ENCODE results near the gene CYBA.

The CYBA gene

DNA sequence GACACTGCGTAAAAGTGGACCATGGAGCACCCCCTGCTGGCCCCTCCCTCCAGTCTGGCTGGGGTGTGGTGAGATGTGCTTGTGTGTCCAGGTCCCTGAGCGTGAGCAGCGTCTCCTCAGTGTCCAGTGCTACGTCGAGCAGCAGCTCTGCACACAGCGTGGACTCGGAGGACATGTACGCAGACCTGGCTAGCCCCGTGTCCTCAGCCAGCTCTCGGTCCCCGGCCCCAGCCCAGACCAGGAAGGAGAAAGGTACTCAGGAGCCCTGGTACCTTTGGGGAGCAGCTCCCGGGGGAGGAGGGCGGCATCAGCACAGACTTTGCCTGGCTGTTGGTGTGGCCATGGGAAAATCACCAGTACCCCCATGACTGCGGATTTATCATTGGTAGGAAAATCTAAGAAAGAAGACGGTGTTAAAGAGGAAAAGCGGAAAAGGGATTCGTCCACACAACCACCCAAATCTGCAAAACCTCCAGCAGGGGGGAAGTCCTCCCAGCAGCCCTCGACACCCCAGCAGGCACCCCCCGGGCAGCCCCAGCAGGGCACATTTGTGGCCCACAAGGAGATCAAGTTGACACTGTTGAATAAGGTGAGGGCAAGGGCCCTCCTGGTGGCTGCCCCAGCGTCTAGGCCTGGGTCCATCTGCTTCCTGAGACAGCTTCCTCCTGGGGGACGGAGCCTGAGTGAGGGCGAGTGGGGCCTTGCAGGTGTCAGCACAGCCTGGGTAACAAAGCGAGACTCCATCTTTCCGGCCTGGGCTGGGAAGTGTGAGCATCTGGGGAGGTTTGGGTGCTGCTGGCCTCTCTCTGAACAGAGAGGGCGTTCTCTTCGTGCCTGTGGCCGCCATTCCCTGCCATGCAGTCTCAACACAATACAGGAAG lies 23.1 kb downstream of the CYBA start:
- DNase-seq = no peak

DNA sequence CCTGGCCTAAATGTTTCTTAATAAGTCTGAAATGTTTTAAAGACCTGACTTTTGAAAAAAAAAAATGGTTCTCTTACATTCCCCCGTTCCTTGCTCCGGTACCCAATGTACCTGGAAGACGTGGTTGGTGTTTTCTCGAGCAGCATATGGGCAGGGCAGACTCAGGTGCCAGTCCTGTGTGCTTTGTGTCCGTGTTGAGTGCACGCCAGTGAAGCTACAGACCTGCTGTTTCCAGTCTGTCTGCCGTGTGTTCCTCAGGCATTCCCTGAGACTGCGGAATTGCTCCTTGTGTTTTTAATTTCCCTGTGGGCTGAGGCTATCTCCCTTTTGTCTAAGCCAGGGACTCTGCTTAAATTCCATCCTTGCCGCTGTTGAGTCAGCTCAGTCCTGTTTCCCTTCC lies 24.2 kb downstream of the CYBA start:
- no peak for DNase-seq

DNA sequence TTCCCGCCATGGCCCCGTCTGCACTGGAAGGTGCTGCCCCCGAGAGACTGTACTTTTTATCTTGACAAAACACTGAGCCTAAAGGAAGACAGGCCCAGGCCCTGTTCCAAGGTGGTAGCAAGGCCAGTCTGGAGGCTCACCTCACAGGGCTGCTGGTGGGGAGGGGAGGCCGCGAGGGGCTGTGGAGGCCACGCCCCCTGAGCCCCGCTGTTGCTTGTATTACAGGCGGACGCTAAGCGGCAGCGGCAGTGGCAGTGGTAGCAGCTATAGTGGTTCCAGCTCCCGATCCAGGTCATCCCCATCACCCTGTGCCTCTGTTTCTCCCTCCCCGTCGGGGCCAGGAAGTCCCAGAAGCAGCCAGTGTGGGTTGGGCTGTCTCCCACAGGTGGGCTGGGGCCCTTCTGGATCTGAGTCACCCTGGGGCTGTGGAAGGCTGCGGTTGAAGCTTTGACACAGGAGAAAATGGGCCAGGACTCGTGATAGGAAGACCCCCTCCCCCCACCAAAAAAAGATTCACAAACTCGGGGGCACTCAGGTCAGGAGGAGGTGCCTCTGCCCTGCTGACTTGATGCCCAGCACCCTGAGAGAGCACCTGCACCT lies 25.8 kb downstream of the CYBA start:
- no peak for DNase-seq

DNA sequence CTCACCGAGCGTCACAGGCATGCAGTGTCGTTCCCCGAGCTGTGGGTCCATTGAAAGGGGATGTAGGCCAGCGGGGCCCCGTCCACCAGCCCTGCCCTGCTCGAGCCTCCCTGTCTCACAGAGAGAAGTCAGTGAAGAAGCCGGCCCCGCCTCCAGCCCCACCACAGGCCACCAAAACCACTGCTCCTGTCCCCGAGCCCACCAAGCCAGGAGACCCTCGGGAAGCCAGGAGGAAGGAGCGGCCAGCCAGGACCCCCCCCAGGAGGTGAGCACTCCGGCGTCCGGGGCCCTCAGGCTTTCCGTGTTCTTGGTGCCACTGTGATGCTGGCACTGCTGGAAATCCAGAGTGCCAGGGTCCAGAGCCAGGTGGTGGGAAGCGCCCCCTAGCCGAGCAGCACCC lies 26.4 kb downstream of the CYBA start:
- DNase-seq = no peak

DNA sequence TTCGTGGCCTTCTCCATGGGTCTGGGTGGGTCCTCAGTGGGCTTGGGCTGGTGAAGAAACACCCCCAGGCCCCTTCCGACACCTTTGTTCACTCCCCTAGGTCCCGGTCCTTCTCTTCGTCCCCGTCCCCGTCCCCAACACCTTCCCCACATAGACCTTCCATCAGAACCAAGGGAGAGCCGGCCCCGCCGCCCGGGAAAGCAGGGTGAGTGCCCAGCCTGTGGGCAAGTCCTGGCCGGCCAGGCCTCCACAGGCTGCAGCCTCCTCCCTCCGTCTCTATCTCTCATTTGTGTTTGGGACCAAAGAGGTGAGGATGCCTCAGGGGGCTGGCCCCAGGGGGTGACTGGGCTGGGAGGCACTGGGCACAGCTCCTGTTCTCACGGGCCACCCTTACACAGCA lies 27.0 kb downstream of the CYBA start:
- no peak for DNase-seq

DNA sequence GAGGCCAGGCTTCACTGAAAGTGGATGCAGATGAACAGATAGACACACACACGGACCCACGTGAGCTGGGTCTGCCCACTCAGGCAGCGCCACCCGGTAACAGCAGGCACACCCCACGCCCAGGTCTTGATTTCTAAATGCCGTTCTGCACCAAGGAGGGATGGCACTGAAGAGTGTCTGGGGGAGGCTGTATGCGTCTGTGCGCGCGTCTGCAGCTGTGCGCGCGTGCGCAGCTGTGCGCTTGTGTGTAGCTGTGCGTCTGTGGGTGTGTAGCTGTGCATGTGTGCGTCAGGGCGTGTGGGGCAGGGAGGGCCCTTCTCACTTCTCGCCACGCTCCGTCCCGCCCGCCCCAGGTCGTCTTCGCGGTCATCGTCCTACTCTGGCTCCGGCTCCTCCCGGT lies 28.0 kb downstream of the CYBA start:
- no peak for DNase-seq

DNA sequence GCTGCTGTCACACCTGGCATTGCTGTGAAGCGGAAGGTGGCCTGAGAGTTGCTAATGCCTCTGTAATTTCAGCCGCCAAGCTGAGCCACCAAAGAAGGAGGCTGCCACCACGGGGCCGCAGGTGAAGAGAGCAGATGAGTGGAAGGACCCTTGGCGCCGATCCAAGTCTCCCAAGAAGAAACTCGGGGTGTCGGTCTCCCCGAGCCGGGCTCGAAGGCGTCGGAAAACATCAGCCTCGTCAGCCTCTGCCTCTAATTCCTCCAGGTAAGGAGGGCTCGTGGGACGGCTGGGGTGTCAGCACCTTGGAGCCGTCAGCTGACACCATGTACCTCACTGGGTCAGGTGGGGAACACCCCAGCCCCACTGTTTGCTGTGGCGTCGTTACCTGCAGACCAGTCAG lies 28.7 kb downstream of the CYBA start:
- no peak for DNase-seq

DNA sequence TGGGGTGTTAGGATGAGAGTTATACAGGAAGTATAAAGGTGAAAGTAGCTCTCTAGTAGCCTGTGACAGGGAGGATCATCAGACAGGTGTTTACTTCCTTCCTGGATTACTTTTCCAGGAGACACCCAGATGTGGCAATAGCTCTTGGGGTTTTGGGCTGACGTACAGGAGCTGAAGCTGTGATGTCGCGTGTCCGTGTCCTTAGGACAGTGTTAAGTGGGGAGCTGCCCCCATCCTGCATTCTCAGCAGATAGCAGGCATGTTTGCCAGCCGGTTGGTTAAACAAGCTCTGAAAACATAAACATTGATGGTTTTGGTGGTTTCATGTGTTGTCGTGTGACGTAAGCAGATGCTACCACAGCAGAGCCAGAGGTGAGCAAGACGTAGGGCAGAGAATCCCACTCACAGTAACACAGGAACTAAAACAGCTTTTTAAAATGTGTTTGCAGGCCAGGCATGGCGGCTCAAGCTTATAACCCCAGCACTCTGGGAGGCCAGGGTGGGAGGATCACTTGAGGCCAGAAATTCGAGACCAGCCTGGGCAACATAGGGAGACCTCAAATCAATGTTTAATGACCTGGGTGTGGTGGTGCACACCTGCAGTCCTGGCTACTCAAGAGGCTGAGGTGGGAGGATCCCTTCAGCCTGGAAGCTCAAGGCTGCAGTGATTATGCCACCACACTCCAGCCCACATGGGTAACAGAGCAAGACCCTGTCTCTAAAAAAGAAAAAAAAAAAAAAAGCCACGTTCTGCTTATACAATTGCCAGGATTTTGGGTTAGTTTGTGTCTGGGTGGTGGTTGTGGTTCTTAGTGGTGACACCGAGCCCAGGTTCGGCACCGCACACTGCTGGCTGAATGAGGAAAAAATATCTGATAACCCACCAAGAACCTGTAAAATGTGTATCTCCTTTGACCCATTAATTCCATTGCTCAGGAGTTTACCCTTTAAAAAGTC lies 30.7 kb downstream of the CYBA start:
- no peak for DNase-seq

DNA sequence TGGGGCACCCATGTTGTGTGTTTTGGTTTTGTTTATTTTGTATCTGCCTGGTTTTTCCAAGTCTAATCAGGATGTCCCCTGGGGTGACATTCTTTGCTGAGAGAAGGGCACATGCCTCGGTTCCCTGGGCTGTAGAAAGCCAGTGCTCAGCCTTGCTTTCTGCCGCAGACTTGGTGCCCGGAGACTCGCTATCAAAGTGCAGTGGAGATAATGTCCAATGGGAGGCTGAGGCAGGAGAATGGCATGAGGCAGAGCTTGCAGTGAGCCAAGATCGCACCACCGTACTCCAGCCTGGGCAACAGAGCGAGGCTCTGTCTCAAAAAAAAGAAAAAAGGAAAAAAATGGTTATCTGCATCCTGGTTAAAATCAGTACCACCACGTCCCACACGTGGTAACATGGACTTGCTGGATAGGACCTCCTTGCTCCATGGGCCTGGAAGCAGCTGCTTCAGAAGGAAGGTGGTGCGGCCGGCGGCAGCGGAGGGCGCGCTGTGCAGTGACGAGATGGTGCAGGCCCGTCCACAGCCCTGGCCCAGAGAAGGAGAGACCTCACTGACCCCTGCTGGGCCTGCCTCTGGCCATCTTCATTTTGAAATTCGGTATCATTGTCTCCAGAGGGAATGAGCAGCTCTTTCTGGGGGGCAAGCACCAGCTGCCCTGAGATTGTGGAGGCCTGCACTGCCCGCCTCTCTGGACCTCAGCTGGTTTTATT lies 31.7 kb downstream of the CYBA start:
- no peak for DNase-seq

DNA sequence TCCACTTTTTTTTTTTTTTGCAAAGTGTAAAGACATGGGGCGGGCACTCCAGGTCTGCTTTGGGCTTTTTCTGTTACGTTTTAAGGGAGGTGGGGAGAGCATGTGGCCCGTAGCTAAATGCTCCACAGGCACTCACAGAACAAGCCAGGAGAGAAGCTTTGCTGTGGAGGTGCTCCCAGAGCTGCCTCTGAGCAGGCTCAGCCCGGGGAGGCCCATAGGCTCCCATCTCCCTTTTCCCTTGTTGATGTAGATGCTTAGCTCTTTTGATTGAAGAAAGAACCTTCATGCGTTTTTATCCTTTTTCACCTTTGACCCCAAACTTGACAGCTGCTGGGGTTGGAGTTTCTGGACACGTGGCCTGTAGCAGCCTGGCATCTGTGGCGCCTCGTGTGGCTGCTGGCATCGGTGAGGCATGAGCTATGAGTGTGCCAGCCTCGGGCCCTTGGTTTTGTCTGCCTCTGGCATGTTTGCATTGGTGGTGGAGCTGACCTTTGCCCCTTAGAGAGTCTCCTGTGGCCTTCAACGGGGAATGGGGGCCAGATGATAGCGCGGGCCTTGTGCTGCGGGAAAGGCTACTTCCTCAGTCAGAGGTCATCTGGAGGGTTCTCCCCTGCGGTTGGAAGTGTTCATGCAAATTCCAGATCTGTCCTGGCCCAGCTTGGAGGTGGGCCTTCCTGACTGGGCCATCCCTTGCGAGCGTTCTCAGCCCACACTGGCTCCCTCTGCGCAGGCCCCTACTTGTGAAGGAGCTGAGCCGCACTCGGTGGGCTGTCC lies 32.5 kb downstream of the CYBA start:
- DNase-seq = no peak

DNA sequence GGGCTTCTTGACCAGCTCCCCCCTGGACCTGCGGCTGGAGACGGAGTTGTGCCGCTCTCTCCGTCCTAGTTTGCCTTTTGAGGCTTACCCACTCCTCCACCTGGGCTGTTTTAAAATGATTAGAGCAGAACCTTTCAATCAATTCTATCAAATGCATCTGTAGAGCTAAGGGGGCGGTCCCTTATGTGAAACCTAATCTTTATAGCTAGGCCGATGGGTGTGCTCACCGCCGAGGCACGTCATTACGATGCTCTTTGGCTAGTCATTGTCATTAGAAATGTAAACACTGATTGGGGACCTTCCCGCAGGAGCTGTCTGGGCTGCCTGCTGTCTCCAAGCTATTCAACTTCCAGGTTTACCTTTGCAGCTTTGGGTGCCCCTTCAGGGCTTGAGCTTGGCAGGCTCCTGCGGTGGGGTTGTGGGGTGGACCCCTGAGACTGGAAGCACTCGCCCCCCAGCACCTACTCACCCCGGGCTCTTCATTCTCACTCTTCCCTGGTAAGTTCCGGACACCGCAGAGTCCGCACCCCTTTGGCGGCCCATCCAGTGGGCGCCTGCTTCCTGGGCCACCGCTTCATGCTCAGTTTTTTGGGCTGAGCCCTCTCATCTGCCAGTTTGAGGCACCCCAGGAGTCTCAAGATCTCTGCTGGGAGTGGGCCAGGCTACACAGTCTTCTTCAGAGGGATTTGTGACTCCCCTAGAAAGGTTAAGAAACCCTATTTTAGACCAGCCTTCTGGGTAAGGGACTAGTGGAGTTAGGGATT lies 33.4 kb downstream of the CYBA start:
- no peak for DNase-seq

DNA sequence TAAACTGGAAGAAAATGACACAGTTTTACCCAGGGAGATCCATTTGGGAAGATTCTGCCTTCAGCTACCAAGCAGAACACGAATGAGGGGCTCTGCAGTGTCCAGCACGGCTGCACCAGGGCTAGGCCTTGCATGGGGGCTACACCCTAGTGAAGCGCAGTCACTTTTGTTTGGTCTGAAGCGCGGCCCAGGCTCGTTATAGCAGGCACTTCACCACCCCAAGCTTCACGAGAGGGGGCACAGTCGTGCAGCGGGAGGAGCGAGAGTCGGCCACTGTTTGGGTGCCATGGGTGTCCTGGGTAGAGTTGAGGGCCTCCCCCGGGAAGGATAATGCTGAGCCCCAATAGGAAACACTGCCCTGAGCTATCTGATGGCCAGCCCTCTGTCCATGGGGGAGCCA lies 34.1 kb downstream of the CYBA start:
- no peak for DNase-seq

DNA sequence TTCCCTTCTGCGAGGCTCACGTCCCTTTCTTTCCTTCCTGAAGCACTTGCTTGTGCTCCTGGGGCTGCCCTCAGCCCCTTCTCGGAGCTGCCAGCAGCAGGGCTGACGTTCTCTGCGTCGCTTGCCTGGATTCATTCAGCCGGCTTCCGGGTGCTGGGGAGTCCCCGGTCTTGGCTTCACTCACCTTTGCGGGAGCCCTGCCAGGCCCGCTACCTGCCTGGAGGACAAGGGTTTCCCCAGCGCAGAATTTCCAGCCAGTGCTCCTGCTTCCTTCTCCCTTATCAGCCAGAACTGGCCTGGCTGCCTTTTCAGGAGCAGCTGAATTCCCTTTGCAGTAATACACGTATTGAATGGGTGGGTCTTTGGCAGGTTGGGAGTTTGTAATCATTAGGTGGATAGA lies 34.5 kb downstream of the CYBA start:
- DNase-seq = no peak

DNA sequence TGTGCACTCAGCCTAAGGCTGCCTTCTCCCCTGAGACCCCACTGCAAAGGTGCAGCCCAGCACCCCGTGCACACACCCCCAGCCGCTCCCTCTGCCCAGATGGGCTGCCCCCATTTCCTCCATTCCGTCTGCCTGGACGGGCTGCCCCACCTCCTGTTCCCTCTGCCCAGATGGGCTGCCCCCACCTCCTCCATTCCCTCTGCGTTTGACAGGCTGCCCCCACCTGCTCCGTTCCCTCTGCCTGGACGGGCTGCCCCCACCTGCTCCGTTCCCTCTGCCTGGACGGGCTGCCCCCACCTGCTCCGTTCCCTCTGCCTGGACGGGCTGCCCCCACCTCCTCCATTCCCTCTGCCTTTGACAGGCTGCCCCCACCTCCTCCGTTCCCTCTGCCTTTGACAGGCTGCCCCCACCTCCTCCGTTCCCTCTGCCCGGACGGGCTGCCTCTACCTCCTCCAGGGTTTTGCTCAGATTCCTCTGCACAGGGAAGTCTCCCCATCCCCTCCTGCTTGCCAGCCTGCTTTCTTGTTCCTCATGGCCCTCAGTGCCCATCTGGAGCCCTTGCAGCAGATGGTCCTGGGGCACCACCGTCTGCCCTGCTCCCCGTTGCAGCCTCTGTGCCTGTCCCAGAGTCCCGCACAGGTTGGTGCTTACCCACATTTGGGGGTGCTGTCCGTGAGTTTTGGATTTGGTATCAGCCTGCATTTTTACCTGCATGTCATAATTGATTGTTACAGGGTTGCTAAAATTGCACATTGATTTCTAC lies 35.9 kb downstream of the CYBA start:
- no peak for DNase-seq

DNA sequence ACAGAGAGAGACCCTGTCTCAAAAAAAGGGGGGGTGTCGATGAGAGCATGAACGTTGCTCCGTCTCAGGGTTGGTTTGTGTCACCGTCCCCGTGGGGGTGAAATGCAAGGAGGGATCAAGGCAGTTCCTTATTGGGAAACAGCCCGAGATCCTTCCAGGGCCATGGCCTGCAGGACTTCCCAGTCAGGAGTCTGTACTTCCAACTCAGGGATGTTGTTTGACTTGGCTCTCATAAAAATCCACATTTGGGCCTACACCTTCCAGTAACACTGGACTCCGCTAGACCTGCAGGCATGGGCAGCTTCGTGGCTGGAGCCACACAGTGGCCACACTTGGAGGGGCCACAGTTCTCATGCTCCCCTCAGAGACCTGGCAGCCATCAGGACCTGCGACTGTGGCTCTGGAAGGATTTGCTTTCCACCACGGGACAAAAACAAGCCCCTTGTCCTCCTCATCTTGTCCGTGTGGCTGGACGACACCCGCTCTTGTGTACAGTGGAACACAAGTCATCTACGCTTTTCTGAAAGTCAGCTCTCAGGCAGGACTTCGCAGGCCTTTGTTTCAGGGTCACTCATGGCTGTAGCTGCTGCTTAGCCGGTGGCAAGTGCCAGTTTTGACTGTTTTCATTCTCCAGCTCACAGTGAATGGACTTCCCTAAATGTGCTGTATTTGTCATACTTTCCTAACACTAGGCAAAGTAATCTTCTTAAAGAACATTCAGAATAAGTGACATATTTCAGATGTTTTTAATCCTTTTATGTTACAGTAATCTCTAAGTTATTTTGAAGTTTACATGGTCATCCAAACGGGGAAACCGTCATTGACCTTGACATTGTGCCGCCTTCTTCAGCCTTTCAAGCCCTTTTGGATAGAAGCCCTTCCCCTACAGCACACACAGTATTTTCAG lies 36.7 kb downstream of the CYBA start:
- no peak for DNase-seq

DNA sequence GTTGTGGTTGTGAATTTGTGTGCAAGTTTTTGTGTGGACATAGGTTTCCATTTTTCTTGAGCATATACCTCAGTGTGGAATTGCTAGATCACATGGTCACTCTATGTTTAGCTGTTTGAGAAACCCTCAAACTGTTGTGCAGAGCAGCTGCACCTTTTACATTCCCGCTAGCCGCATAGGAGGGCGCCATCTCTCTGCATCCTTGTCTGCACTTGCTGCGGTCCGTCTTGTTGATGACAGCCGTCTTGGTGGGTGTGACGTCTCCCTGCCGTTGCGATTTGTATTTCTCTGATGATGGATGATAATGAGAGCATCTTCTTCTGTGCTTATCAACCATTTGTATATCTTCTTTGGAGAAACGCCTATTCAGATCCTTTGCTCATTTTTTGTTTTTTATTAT lies 37.6 kb downstream of the CYBA start:
- DNase-seq = no peak

DNA sequence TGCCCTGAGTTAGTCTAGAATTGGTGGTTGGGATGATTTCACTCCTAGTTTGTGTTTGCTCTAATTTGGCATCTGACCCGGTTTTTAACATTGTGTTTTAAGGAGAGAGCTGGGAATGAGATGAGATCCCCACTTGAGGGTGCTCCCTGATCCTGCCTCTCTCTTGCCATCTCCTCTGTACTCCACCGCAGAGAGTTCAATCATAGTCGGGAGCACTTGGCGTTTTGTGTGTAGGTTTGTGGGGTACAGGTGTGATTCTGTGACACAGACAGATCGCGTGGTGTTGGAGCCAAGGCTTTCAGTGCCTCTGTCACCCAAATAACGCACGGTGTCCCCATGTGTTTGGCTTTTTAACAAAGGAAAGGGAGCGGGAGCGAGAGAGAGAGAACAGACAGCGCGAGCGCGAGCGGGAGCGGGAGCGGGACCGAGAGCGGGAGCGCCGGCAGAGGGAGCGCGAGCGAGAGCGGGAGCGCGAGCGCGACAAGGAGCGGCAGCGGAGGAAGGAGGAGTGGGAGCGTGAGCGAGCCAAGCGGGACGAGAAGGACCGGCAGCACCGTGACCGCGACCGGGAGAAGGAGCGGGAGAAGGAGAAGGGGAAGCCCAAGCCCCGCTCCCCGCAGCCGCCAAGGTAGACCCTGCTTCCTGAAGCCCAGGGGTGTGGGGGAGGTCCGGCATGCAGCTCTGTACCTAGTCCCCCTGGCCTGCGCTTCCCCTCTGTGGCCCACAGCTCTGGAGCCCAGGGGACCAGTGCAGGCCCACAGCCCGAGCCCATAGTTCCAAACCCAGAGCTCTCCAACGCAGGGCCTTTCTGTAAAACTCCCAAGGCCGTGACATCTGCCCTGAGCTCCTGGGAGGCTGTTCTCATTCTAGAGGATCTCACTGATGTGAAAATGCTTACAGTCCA lies 39.7 kb downstream of the CYBA start:
- DNase-seq = no peak

DNA sequence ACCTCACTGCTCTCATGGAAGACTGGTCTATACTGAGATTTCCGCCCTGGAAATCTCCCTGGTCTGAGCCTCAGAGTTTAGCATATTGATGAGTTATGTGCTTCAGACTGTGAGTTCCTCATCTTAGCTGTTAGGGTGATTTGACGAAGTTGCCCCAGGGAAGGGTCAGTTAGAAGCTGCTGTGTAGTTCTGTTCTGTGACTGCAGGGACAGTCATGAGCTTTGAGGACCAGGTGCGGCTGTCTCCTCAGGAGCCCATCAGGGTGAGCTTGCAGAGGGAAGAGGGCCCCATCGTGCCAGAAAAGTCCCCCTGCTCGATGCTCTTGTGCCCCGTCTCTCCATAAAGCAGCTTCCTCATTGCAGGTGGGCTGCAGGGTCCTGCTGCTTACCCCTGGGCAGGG lies 40.8 kb downstream of the CYBA start:
- peak; percentile 11 for DNase-seq
